Measurements from ENCODE around the gene C16orf87.

Gene C16orf87

DNA sequence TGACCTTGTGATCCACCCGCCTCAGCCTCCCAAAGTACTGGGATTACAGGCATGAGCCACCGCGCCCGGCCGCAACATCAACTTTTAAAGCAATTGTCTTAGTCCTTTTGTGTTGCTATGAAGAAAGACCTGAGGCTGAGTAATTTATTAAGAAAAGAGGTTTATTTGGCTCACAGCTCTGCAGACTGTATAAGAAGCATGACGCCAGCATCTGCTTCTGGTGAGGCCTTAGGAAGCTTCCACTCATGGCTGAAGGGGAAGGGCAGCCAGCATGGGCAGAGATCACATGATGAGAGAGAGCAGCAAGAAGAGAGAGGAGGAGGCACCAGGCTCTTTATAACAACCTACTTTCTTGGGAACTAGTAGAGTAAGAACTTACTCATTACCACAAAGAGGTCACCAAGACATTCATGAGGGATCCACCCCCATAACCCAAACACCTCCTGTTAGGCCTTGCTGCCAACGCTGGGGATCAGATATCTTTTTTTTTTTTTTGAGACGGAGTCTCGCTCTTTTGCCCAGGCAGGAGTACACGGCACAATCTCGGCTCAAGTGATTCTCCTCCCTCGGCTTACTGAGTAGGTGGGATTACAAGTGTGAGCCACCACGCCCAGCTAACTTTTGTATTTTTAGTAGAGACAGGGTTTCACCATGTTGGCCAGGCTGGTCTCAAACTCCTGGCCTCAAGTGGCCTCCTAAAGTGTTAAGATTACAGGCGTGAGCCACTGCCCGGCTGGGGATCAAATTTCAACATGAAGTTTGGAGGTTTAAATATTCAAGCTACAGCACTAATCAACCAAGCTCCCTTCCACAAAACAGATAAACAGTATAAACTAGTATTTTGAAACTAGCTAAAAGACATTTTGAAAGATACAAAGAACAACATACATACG, 31.8 kb upstream of the C16orf87 start (continued):
- no peak for TF ChIP-seq ZNF350 (tag by site-specific recombination; IDR thresholded peaks at IDR 0.05)
- TF ChIP-seq, protein P1, sequence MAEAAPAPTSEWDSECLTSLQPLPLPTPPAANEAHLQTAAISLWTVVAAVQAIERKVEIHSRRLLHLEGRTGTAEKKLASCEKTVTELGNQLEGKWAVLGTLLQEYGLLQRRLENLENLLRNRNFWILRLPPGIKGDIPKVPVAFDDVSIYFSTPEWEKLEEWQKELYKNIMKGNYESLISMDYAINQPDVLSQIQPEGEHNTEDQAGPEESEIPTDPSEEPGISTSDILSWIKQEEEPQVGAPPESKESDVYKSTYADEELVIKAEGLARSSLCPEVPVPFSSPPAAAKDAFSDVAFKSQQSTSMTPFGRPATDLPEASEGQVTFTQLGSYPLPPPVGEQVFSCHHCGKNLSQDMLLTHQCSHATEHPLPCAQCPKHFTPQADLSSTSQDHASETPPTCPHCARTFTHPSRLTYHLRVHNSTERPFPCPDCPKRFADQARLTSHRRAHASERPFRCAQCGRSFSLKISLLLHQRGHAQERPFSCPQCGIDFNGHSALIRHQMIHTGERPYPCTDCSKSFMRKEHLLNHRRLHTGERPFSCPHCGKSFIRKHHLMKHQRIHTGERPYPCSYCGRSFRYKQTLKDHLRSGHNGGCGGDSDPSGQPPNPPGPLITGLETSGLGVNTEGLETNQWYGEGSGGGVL (tag by site-specific recombination; IDR thresholded peaks at IDR 0.05), result no peak
- 0 out of 2 replicates have a peak, but pooled peaks have one; percentile 28 for TF ChIP-seq PRDM10 (tag by site-specific recombination; IDR thresholded peaks at IDR 0.05)
- TF ChIP-seq, protein P2, sequence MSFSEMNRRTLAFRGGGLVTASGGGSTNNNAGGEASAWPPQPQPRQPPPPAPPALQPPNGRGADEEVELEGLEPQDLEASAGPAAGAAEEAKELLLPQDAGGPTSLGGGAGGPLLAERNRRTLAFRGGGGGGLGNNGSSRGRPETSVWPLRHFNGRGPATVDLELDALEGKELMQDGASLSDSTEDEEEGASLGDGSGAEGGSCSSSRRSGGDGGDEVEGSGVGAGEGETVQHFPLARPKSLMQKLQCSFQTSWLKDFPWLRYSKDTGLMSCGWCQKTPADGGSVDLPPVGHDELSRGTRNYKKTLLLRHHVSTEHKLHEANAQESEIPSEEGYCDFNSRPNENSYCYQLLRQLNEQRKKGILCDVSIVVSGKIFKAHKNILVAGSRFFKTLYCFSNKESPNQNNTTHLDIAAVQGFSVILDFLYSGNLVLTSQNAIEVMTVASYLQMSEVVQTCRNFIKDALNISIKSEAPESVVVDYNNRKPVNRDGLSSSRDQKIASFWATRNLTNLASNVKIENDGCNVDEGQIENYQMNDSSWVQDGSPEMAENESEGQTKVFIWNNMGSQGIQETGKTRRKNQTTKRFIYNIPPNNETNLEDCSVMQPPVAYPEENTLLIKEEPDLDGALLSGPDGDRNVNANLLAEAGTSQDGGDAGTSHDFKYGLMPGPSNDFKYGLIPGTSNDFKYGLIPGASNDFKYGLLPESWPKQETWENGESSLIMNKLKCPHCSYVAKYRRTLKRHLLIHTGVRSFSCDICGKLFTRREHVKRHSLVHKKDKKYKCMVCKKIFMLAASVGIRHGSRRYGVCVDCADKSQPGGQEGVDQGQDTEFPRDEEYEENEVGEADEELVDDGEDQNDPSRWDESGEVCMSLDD (tag by site-specific recombination; IDR thresholded peaks at IDR 0.05), result no peak
- 0 out of 2 replicates have a peak, but pooled peaks have one; percentile 28 for TF ChIP-seq TRIM28 (IDR thresholded peaks at IDR 0.05; ENCODE audit: borderline replicate concordance, low read length)
- TF ChIP-seq ZNF660 (tag by site-specific recombination; IDR thresholded peaks at IDR 0.05), result no peak
- TF ChIP-seq ZNF302 (tag by site-specific recombination; IDR thresholded peaks at IDR 0.05; ENCODE audit: low read depth), result no peak
- TF ChIP-seq KLF7 (tag by site-specific recombination; IDR thresholded peaks at IDR 0.05; ENCODE audit: borderline replicate concordance), result no peak
- peak; percentile 71 for TF ChIP-seq EGR2 (tag by site-specific recombination; IDR thresholded peaks at IDR 0.05; ENCODE audit: low read depth)
- no peak for TF ChIP-seq ZNF133 (tag by site-specific recombination; IDR thresholded peaks at IDR 0.05)
- TF ChIP-seq ZNF518A (tag by site-specific recombination; conservative IDR thresholded peaks at IDR 0.05; ENCODE audit: low read depth), result no peak
- TF ChIP-seq ZNF777 (tag by site-specific recombination; IDR thresholded peaks at IDR 0.05; ENCODE audit: borderline replicate concordance), result no peak
- no peak for TF ChIP-seq ZXDB (tag by site-specific recombination; IDR thresholded peaks at IDR 0.05)
- TF ChIP-seq ZEB2 (tag by site-specific recombination; IDR thresholded peaks at IDR 0.05), result no peak
- no peak for TF ChIP-seq YY1 (tag by site-specific recombination; IDR thresholded peaks at IDR 0.05)
- TF ChIP-seq ZNF48 (tag by site-specific recombination; IDR thresholded peaks at IDR 0.05), result no peak
- no peak for TF ChIP-seq KLF8 (tag by site-specific recombination; IDR thresholded peaks at IDR 0.05)

Measured in HEK293 (cell line).